ENCODE data around the gene CCDC13. TPM values are rescaled to one million over a fixed set of nuclear protein-coding genes. Genes with fewer than 3 reads are reported as not detected.
"Not testable (repeated sequence)": the region's sequence is repeated elsewhere in the genome, so short reads cannot be mapped to it uniquely, and the experiment has no call there.

The CCDC13 gene
- total and polyA plus RNA-seq, 8 donors = 0.90 to 3.5 (median 2.0) TPM

GRCh38 chr3:42815826-42816225 lies 42.8 kb upstream of the CCDC13 start:
- ATAC-seq = no peak
- Histone ChIP-seq H3K9me3 (no peaks in the 10 kb centered on the region), H3K36me3 (no peaks in the 10 kb centered on the region), H3K27me3 (no peaks in the 10 kb centered on the region), H3K4me3 (no peak overlapping the region), H3K27ac (no peak overlapping the region), H3K4me1 (peaks cover 0 to 3% of the 10 kb centered on the region in 2 donors)
- DNase-seq = no peak
- intact Hi-C loops (cut with DNase I) = no loop called here
- TF ChIP-seq CTCF (IDR thresholded peaks at IDR 0.05) = no peak

GRCh38 chr3:42814914-42815507 lies 42.0 kb upstream of the CCDC13 start:
- DNase-seq = no peak
- Histone ChIP-seq H3K4me1 (peaks cover 0 to 3% of the 10 kb centered on the region in 2 donors), H3K27ac (no peak overlapping the region), H3K4me3 (no peak overlapping the region), H3K27me3 (no peaks in the 10 kb centered on the region), H3K9me3 (no peaks in the 10 kb centered on the region), H3K36me3 (no peaks in the 10 kb centered on the region)
- intact Hi-C loops (cut with DNase I) = no loop called here
- TF ChIP-seq CTCF (IDR thresholded peaks at IDR 0.05) = no peak
- no peak for ATAC-seq

GRCh38 chr3:42814246-42814645 lies 41.2 kb upstream of the CCDC13 start:
- no peaks in the 10 kb centered on the region for H3K27me3 ChIP-seq
- H3K36me3 ChIP-seq = no peaks in the 10 kb centered on the region
- ATAC-seq = no peak
- no peak for TF ChIP-seq CTCF (IDR thresholded peaks at IDR 0.05)
- H3K9me3 ChIP-seq = no peaks in the 10 kb centered on the region
- H3K27ac ChIP-seq = no peak overlapping the region
- H3K4me3 ChIP-seq = no peak overlapping the region
- no peaks in the 10 kb centered on the region for H3K4me1 ChIP-seq
- intact Hi-C loops (cut with DNase I) = no loop called here
- DNase-seq = no peak

GRCh38 chr3:42811118-42811883 lies 38.2 kb upstream of the CCDC13 start:
- H3K27me3 ChIP-seq; H3K4me1 ChIP-seq; intact Hi-C loops (cut with DNase I); DNase-seq; H3K36me3 ChIP-seq; ATAC-seq; H3K27ac ChIP-seq; H3K4me3 ChIP-seq; H3K9me3 ChIP-seq: not testable (repeated sequence)

GRCh38 chr3:42810706-42811105 lies 37.7 kb upstream of the CCDC13 start:
- H3K4me3 ChIP-seq; H3K27ac ChIP-seq; H3K4me1 ChIP-seq; intact Hi-C loops (cut with DNase I); H3K27me3 ChIP-seq; H3K36me3 ChIP-seq; DNase-seq; ATAC-seq; H3K9me3 ChIP-seq: not testable (repeated sequence)

- Histone ChIP-seq H3K4me3 (no peak within 1 kb of the TSS), H3K36me3 (no peaks in the 10 kb centered on the region), H3K27ac (no peak within 1 kb of the TSS), H3K27me3 (peaks cover 0 to 10% of the 10 kb centered on the region in 2 donors), H3K9me3 (no peaks in the 10 kb centered on the region), H3K4me1 (peaks cover 0 to 7% of the 10 kb centered on the region in 2 donors)
- DNase-seq (no peak), ATAC-seq (no peak)
- TF ChIP-seq CTCF (IDR thresholded peaks at IDR 0.05) = no peak
- intact Hi-C loops (cut with DNase I) = no loop called here
These were observed 36.1 kb upstream of the CCDC13 start, which contains the start of gene ACKR2 for GRCh38 chr3:42809202-42809601. ACKR2 (plus strand) TSS chr3:42809445; CDS start chr3:42864503, 55,058 bp downstream.

Measured in left lung (tissue), 10 donors.